WTC11 (cell line): ENCODE results near the gene RIN3. TPM values are rescaled to one million over a fixed set of nuclear protein-coding genes. Genes with fewer than 3 reads are reported as not detected.

Experiments
- ATAC-seq: fragments of 200-7000 bp; cut with Tn5 transposase; 2 replicates; pipeline ENCODE4 v1.10.0; 2021; ENCODE audit warnings: mild to moderate bottlenecking, moderate library complexity
- CTCF ChIA-PET: fragments of 300-600 bp; sonication (Branson Sonifier 250); formaldehyde crosslinking; loops from one replicate; lab custom pipeline; 2021; ENCODE audit warnings: antibody characterized with exemption; lab: Charles Lee
- POLR2A ChIA-PET: fragments of 350-600 bp; sonication (Branson Sonifier 250); formaldehyde crosslinking; loops from one replicate; lab custom pipeline; 2021; ENCODE audit warnings: antibody characterized with exemption; lab: Charles Lee
- DNase-seq: peaks from one replicate; pipeline ENCODE4 v3.0.0; 2021; ENCODE audit warnings: low spot score
- H3K27ac Mint-ChIP-seq: 2 replicates; pipeline ENCODE4 v1.8.0; 2021; ENCODE audit warnings: mixed read lengths
- H3K27me3 Mint-ChIP-seq: 2 replicates; pipeline ENCODE4 v1.8.0; 2021; ENCODE audit warnings: low read depth, mild to moderate bottlenecking, moderate library complexity, mixed read lengths
- H3K36me3 Mint-ChIP-seq: 2 replicates; pipeline ENCODE4 v1.8.0; 2021; ENCODE audit warnings: mixed read lengths
- H3K4me1 Mint-ChIP-seq: 2 replicates; pipeline ENCODE4 v1.8.0; 2022; ENCODE audit warnings: mixed read lengths
- H3K4me3 Mint-ChIP-seq: 2 replicates; pipeline ENCODE4 v1.8.0; 2021; ENCODE audit warnings: mild to moderate bottlenecking, moderate library complexity, mixed read lengths
- H3K9me3 Mint-ChIP-seq: 2 replicates; pipeline ENCODE4 v1.8.0; 2021; ENCODE audit warnings: mixed read lengths
- ARID4B ChIP-seq: sonication (generic); formaldehyde crosslinking; IDR thresholded peaks from 2 replicates; pipeline ENCODE4 v1.8.0; 2023; ENCODE audit warnings: missing genetic modification reagents, mild to moderate bottlenecking, borderline replicate concordance
- ATF6 ChIP-seq: sonication (generic); formaldehyde crosslinking; IDR thresholded peaks from 2 replicates; pipeline ENCODE4 v1.8.1; 2023; ENCODE audit warnings: mild to moderate bottlenecking, missing genetic modification reagents
- CREB1 ChIP-seq: sonication (generic); formaldehyde crosslinking; IDR thresholded peaks from 2 replicates; pipeline ENCODE4 v1.8.0; 2023; ENCODE audit warnings: mild to moderate bottlenecking, missing genetic modification reagents
- CTCF ChIP-seq: fragments of 200-600 bp; IDR thresholded peaks from 2 replicates; pipeline ENCODE4 v1.8.0; 2022; ENCODE audit warnings: antibody characterized with exemption
- ELF4 ChIP-seq: sonication (generic); formaldehyde crosslinking; IDR thresholded peaks from 2 replicates; pipeline ENCODE4 v1.8.1; 2022; ENCODE audit warnings: low read depth, mild to moderate bottlenecking, moderate library complexity, missing genetic modification reagents
- GRHL2 ChIP-seq: fragments of 250-450 bp; sonication (Bioruptor Pico); IDR thresholded peaks from 2 replicates; pipeline ENCODE4 v1.8.0; 2022; ENCODE audit warnings: mild to moderate bottlenecking, moderate library complexity; ENCODE audit not compliant: insufficient replicate concordance, severe bottlenecking
- MXD4 ChIP-seq: fragments of 250-450 bp; sonication (Bioruptor Pico); IDR thresholded peaks from 2 replicates; pipeline ENCODE4 v1.8.0; 2021; ENCODE audit warnings: mild to moderate bottlenecking, moderate library complexity, borderline replicate concordance
- NFYB ChIP-seq: sonication (generic); formaldehyde crosslinking; conservative IDR thresholded peaks from 2 replicates; pipeline ENCODE4 v1.8.0; 2022; ENCODE audit warnings: low read depth, missing genetic modification reagents
- SMAD4 ChIP-seq: sonication (generic); formaldehyde crosslinking; IDR thresholded peaks from 2 replicates; pipeline ENCODE4 v1.8.0; 2022; ENCODE audit warnings: mild to moderate bottlenecking, missing genetic modification reagents
- USF2 ChIP-seq: sonication (generic); formaldehyde crosslinking; IDR thresholded peaks from 2 replicates; pipeline ENCODE4 v1.8.1; 2023; ENCODE audit warnings: mild to moderate bottlenecking, missing genetic modification reagents, moderate library complexity
- ZNF317 ChIP-seq: sonication (generic); formaldehyde crosslinking; IDR thresholded peaks from 2 replicates; pipeline ENCODE4 v1.8.1; 2023; ENCODE audit warnings: low read depth, mild to moderate bottlenecking, moderate library complexity, missing genetic modification reagents, borderline replicate concordance
- ZNF532 ChIP-seq: fragments of 250-450 bp; sonication (Bioruptor Pico); IDR thresholded peaks from 2 replicates; pipeline ENCODE4 v1.9.0; 2021; ENCODE audit warnings: mild to moderate bottlenecking, borderline replicate concordance
- ZNF671 ChIP-seq: fragments of 250-450 bp; sonication (Bioruptor Pico); IDR thresholded peaks from 2 replicates; pipeline ENCODE4 v1.8.0; 2021; ENCODE audit warnings: mild to moderate bottlenecking
- total RNA-seq: library from RNA; stranded (reverse); gene quantifications from 3 replicates; pipeline ENCODE4 v1.2.3, GENCODE V29; 2021

RIN3 gene
- total RNA-seq, 1 experiment from 2014 or later: 3.3 TPM

- no peak for TF ChIP-seq ZNF532 (CRISPR knock-in tag)
- no peak for TF ChIP-seq ZNF317
- no peak for TF ChIP-seq USF2 (CRISPR knock-in tag)
- TF ChIP-seq SMAD4 (CRISPR knock-in tag): no peak
- TF ChIP-seq, all 79 proteins: peak for 0
Observed at GRCh38 chr14:92599811-92600210, 86.2 kb downstream of the RIN3 start (continued).

GRCh38 chr14:92600318-92601053, 86.9 kb downstream of the RIN3 start:
- TF ChIP-seq NFYB (CRISPR knock-in tag) (no peak), ARID4B (CRISPR knock-in tag) (no peak), GRHL2 (CRISPR knock-in tag) (no peak), ELF4 (CRISPR knock-in tag) (no peak)
- ChIA-PET POLR2A (no interaction called here), CTCF (interaction anchor here (1.2 to 1.4 kb wide), 4 partner anchors 11 to 86 kb away, joined by 3 to 5 read pairs (median 4); no protein-coding TSS in a partner anchor)
- DNase-seq (no peak), ATAC-seq (no peak)
- H3K27ac Mint-ChIP-seq: no peak overlapping the region
- no peak overlapping the region for H3K4me3 Mint-ChIP-seq
- H3K27me3 Mint-ChIP-seq: no peaks in the 10 kb centered on the region; the same call in 1 of the 2 replicates
- H3K4me1 Mint-ChIP-seq: 0 out of 2 replicates have a peak, but pooled peaks cover 3% of the 10 kb centered on the region
- H3K9me3 Mint-ChIP-seq: no peaks in the 10 kb centered on the region
- no peaks in the 10 kb centered on the region for H3K36me3 Mint-ChIP-seq

- ChIA-PET POLR2A (no interaction called here), CTCF (interaction anchor here (1.3 kb wide), 1 partner anchor 80 kb away, joined by 3 read pairs; no protein-coding TSS in a partner anchor)
- no peak overlapping the region for H3K4me3 Mint-ChIP-seq
- no peak overlapping the region for H3K27ac Mint-ChIP-seq
- ATAC-seq (no peak), DNase-seq (no peak)
- no peaks in the 10 kb centered on the region; the same call in 1 of the 2 replicates for H3K27me3 Mint-ChIP-seq
- H3K36me3 Mint-ChIP-seq: no peaks in the 10 kb centered on the region
- H3K9me3 Mint-ChIP-seq: no peaks in the 10 kb centered on the region
- 0 out of 2 replicates have a peak, but pooled peaks cover 3% of the 10 kb centered on the region for H3K4me1 Mint-ChIP-seq
- TF ChIP-seq ZNF671: no peak
- TF ChIP-seq CTCF: no peak
- no peak for TF ChIP-seq ATF6 (CRISPR knock-in tag)
- TF ChIP-seq CREB1 (CRISPR knock-in tag): no peak
- no peak for TF ChIP-seq MXD4 (CRISPR knock-in tag)
Observed at GRCh38 chr14:92601131-92601710, 87.6 kb downstream of the RIN3 start.
